Stimulated activated CD8-positive, alpha-beta memory T cell treated with anti-CD3 and anti-CD28 coated beads, Interleukin-7, amount 100 ng/mL, for 4 hours (primary cell): ENCODE measurements around the gene KIRREL1.

ENCODE experiments used
- DNase-seq, 2 donors: peaks; one replicate each; pipeline ENCODE4 v3.0.0-alpha.2; 2020; ENCODE audit warnings: low read depth in 2 of 2

Gene KIRREL1

DNA sequence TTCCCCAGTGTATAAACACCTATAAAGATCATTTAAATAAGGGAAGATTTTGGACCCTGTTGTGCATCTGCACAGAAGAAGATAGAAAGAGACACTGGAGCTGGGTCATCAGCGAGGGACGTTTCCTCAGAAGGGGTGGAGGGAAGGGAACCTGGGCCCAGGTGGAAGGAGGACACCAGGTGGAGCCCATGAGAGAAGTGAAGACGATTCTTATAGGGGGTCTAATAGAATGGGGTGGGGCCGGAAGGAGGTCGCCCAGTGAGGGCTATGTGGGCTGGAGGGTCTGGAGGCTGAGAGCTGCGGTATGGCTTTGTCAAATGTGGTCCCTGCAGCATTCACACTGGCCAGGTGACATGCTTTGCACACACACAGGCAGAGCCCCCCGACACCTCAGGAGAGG, 13.7 kb downstream of the KIRREL1 start:
- no peak for DNase-seq

DNA sequence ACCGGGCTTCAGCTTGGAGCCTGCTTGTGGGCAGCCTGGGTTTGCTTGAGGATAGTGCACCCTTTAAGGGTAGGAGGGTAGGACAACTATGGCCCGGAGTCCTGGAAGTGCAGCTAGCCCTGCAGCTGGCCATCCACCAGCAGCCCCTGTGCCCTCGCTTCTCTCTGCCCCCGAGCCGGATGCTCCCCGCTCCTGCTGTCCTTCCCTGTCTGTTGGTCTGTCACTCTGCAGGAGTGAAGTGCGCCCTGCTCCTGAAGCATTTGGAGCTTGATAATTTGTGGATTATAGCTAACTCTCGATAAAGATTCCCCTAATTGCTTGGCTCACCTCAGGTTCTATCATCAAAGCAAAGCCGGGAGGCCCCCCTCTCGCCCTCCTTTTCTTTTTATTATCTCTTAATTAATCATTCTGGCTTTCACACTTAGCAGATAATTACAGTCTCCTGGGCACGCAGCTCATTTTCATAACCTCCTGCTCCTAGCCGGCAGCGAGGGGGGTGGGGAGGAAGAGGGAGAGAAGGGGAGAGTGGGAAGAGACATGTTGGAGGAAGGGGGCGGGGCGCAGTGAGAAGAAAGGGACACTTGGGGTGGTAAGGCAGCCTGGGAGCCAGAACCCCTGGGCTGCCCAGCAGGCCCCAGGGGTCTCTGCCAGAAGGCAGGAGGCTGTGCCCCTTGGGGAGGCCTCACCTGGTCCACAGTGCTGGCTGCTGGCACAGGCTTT, 14.4 kb downstream of the KIRREL1 start:
- DNase-seq: no peak

DNA sequence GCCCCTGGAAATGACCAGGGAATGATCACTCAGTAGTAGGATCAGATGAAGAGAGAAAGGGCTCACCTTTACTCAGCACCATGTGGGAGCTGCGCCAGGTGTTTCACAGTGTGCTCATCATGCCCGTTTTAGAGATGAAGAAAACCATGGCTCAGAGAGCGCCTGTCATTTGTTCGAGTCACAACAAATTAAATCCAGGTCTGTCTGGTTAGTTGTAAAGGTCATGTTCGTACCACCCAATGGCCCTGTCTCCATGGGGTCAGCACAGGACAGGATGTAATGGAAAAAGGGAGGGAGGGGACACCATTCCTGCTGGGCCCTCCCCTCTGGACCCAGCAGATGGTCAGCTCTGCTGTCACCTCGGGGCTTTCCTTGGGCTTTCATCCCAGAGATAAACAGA, 15.2 kb downstream of the KIRREL1 start:
- no peak for DNase-seq

DNA sequence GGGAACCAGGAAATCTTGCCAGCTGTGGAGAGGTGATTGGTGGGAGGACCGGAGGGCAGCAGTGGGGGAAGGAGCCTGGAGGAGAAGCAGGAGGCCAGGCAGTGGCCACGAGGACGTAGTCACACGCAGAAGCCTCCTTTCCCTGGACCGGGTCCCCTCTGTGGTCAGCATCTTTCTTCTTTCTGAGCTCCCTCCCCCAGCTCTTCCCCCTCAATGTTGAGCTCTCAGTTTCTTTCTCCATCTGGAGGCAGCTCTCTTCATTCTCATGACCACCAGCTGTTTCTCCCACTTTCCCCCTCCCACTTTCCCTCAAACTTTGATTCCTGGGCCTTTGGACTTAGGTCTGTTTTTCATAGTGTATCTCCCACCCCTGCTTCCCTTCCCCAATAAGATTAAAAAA, 18.3 kb downstream of the KIRREL1 start:
- DNase-seq: no peak

DNA sequence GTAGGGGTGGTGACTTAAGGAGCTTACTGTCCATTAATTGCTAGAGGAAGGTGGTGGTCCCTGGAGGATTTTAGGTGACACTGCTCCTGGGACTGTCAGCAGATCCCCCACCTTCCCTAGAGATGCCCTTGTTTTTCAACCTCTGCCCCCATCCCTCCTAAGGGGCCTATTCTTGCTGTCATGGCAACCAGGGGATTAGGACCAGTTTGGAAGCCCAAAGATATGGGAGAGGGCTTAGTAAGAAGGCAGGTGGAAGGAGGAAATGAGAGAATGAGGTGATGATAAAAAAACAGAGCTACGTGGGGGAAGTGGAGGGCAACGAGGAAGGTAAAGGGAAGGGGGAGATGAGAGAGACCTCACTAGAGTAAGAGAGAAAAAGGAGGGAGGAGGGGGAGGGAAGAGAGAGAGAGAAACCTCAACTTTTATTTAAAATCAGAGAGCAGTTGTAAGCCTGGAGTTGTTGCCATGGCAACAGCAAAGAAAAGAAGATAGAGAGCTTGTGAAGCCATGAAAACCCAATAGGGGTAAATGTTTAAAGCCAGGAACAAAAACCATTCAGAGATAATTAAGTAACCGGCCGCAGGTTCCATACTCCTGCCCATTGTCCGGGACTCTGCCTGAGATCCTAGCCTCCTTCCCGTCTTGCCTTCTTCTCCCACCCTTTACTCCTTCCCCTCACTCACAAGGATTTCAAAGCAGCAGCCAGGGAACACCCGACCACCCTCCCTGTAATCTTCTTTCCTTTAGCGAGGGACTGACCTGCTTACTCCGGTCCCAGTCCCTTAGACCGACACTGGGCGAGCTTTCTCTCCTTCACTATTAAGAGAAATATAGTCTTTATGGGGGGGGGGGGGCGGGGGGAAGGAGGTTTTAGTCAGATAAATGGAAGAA, 20.6 kb downstream of the KIRREL1 start:
- no peak for DNase-seq

DNA sequence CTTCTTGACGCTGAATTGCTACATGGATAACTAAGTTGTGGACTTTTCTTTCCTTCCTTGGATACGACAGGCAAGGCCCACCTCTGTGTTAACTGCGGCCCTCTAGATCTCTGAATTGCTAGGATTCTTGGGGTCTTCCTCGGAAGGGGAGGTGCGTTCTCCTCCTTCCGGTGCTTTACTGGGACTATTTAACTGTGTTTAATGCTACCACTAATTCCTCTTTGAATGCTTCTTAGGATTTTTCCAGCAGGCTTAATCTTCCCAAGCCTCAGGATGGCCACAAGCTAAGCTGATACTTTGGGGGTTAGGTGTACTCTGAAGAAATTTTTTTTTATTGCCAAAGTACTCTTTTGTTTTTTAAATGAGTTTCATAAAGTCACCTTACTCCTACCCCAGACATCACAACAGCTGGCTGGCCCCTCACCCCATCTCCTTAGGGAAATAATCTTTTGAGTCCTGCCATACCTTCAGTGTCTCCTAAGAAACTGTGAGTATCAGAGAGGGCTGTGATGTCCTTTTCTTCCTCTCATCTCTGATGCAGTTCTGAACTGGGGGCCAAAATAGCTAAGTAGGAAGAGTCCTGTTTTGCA, 21.4 kb downstream of the KIRREL1 start:
- no peak for DNase-seq

DNA sequence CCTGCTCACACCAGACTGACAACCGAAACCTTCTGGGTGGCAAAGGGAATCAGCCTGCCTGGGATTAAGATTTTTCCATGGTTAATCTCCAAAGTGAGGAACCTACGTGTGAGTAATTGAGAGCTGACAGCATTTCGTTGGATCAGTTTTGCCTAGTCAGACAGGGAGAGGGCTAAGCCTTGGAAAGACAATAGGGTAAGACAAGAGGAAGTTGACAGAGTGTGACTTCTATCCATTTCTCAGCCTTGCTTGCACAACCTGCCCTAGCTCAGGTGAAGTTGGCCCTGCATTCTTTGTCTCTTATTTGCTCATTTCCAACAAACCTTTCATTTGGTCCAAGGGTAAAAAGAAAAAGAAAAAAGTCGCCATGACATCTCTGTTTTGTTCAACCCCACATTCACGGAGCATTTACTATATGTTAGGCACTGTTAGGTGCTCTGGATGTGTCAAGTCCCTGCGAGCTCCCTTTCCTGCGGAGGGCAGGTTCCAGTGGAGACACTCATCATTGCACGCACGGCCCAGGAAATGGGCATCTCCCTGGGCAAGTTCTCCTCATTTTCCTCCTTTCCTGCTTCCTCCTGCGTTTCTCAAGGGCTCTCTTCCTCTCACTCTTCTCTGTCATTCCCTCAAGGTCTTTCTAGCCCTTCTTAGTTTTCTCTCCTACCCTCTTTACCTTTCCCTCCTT, 23.3 kb downstream of the KIRREL1 start:
- no peak for DNase-seq

DNA sequence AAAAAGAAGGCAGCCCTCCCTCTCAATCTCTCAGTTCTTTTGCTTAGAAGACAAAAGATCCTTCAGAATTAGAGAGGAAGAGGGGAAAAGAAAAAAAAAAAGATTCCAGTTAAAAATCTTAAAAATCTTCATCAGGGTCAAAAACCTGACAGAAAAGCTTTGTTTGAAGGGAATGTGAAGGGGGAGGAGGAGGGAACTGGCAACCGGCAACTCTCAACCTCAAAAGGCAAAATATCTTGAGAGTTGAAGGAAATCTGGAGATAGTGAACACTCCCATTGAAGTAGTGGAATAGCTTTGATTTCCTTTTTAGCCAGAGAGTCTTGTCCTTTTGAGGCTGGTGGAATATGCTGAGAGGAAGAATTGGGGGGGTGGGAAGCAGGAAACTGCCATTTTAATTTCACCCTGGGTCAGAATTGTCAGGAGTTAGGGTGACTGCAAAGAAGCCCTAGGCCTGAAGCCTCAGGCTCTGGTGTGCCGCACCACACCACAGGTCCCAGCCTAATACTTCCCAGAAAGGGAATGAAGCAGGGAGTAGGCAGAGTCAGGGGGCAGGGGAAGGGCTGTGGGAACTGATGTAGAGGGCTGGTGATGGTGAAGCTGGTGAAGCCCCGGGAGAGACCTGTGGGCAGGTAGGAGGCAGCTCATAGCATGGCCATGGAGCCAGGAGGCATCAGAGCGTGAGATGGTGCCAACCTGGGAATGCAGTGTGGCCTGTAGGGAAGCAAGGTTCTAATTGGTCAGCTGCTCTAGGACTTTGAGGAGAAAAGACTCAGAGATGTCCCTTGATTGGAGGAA, 24.6 kb downstream of the KIRREL1 start:
- DNase-seq: no peak

DNA sequence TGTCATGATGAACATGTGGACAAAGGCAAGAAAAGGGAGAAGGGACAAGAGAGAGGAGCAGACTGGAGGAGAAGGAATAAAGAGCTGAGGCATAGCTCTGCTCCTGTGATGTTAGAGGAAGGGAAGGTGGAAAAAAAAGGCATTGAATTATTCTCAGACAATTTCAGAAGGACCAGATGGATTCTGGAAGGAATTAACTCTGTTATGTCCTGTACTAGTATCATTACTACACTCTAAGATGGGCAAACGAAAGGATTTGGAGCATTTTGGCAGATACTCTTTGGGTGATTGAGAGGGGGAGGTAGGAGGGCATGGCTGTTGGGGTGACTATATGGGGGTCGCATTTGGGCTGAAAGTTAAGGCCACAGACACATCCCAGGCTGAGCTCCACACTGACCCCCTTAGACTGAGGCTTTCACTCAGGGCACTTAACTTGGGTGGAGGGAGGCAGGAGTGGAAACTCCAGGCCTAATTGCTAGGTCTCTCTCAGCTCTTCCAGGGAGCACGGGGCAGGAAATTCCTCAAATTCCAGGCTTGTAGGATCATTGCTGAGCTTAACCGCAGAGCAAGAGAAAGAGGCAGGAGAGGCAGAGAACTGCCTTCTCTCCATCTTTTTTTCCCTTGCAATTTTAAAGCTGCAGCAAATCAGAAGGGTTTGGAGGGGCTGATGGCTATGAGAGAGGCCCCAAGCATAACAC, 25.9 kb downstream of the KIRREL1 start:
- no peak for DNase-seq

DNA sequence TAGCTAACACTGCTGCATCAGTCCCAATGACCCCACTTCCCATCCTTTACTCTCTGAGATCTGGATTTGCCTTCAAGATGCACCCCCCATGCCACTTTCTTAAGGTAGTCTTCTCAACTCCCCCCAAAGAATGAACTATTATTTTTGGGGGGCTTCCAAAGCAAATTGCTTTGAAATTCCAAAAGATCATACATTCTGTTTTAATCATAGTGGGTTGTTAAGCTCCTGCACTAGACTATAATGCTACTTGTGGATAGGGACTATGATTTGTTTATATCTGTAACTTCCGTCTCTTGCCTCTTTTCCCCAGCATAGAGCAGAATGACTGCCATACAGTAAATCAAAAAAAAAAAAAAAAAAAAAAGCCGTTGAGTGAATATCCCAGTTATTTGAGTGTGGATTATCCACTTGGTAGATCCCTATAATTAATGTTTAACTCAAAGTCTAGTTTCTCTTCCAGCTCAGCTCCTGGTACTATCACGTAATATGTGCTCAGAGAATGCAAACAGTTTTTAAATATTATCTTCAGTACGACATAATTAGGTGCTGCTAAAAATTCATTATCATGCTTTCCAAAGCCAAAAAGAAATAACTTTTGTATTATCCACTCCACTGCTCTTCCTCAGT, 26.9 kb downstream of the KIRREL1 start:
- DNase-seq: no peak

DNA sequence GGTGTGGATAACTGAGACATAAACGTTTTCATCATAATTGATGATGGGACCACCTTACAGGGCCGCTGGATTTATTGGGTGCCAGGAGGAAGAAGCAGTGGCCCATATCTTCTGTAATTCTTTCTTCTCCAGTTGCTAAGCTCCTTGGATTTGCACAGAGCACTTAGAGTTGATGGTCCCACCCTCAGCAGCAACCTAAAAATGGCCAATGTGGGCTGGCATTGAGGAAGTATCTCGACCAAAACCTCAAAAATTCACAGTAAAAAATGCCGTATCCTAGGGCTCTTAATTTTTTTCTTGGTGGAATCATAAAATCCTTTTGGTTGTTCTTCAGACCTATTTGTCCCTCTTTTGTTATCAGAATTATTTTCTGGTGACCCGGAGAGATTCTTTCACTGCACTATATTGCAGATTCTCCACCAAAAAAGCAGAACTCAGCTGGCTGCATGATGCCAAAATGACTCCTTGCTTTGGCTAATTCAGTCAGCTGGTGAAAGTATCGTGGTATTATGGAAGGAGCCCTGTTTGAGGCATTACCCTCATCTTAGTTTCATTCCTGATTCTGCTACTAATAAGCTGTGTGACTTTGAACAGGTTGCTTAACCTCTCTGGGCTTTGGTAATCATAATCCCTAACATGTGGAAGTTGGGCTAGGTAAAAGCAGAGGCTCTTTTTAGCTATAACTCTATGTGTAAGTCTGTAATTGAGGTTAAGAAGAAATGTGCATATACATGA, 27.6 kb downstream of the KIRREL1 start:
- DNase-seq: no peak

DNA sequence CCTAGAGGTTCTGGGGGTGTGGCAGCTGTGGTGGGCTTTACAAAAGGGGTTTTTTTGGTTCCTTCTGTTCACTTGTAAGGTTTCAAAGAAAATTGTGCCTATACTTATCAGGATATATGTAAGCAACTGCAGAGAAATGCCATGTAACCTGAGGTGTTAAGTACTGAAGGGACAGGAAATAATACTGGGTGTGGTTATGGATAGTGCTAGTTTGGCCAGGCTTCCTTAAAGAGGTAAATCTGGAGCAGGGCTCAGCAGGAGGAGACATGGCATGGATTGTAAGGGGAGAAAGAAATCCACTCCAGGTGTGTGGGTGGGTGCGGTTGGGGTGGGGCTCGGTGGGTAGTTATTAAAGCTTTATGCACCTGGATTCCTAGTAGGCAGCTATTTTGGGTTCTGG, 28.3 kb downstream of the KIRREL1 start:
- no peak for DNase-seq

DNA sequence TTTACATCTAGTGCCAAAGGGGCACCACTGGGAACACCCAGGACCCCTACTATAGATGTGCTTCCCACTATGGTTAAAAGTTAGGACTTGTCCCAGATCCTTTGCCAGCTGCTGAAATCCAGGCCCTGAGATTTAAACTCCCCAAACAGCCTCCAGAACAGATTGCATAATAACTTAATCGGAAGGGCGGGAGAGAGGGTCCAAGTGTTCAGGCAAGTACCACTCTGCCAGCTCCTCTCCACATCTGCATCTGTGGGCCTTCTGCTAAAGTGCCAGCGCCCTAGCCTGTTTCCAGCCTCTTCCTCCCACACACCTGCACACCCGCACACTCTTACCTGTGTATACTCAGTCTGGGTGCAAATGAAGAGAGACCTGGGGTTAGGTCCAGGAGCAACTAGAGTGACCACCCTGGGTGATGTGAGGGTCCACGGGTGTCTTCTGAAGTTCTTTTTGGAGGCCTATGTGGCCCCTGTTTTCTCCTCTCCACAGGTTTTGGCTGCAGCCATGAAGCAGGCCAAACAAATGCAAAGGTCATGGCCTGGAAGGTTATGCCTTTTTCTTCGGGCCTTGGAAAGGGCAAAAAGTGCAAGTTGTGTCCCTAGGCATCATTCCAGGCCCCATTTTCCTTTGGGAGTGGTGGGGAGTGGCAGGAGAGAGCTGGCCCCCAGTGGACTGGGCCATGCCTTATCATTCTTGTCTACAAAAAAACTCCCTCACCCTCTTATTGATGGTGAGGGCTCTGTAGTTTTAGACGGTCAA, 29.3 kb downstream of the KIRREL1 start:
- no peak for DNase-seq

DNA sequence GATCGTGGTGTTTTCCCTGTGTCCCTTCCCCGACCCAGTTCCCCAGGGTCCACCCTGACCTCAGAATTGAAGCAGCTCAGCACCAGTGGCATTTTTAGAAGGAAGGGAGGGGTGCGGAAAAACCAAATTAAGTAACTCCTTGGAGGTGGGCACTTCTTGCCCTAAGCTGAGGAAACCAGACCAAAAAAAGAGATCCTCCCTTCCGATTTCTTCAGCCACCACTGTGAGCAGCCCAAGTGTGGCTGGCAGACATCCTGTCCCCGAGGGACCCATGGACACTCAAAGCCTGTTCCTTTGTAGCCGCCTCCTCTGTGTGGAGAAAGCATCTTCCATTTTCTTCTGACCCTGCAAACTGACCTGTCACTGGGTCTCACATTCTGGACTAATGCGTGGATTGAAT, 31.3 kb downstream of the KIRREL1 start:
- no peak for DNase-seq

DNA sequence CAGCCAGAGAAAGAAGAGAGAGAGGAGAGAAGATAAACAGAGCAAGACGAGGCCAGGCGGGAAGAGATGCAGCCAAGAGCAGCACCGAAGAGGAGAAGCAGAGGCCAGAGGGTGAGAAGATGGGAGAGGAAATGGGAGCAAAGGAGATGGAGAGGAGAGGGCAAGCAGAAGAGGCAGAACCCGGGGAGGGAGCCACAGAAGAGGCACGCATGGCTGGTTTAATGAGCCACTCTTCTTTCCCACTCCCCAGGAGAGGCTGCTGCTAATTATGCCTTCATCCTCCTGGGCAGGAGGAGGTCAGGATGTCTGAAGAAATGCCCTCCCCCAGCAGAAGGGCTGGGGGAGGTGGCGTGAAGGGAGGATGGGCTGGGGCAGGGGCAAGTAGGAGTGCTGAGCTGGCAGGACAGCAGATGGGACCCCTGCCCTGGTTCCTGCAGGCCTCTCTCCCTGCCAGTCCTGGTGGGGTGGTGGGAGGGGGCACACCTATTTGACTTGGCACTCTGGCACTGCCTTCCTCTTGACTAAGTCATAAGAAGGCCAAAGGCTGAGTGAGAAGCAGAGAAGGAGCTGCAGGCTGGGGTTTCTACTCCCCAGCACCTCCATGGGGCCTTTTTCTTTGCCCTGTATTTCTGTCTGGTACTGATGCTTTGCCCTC, 32.3 kb downstream of the KIRREL1 start:
- no peak for DNase-seq

DNA sequence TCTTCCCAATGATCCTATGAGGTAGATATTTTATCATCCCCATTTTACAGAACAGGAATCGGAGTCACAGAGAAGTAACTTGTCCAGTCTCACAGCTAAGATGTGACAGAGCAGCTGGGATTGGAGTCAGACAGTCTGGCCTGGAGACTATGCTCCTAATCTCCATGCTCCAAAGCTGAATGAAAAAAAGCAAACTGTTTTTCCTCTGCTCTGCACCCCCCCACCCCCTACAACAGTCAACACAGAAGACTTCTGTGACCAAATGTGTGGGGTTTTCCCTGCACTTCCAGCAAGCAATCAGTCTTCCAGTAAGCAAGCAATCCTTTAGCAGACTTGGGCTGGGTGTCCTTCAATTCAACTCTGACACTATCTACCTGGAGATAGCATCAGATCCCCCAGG, 33.2 kb downstream of the KIRREL1 start:
- no peak for DNase-seq

DNA sequence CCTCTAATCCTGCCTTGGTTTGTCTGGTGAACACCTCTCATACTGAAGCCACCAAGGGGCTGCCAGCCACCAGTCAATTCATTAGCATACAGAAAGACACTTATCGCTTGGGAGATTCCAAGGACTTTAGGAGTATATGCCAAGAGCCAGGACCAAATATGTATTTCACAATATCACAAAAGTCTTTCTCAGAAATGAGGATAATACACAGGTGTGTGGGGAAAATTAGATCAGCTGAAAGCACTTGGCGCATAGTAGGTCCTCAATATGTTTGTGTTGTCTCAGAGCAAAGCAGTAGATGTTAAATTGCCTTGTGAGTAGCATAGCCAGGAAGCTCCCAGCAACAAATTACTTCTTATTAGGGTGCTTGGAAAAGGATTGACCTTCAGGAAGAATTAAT, 34.1 kb downstream of the KIRREL1 start:
- DNase-seq: no peak

DNA sequence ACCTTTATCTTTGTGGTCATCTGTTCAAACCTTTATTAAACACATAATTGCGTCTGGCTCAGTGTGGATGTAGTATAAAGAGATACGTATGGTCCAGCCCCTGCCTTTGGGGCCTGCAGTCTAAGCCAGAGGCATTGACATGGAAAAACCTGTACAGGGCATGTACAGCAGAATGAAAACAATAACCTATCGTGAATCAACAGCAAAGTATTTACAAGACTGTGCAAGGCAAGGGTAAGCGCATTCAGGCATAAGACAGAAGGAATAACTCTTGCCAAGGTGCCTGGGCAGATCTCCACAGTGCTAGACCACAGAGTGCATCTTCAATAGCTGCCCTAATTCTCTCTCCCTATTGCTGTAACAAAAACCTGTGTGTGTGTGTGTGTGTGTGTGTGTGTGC, 35.5 kb downstream of the KIRREL1 start:
- DNase-seq: no peak
